ENCODE measurements around the gene ATP1A3.
"Not testable (repeated sequence)": the region's sequence is repeated elsewhere in the genome, so short reads cannot be mapped to it uniquely, and the experiment has no call there.

The ATP1A3 gene

GRCh38 chr19:41993612-41994483 lies at the start of gene ATP1A3:
TSS of gene ATP1A3 (minus strand) at chr19:41994230. CDS start at chr19:41994076, 154 bp downstream.
- peak; percentile 11 for DNase-seq (ENCODE audit: low read depth)

- no peak for DNase-seq (ENCODE audit: low read depth)
These were observed 48.6 kb upstream of the ATP1A3 start for GRCh38 chr19:42042455-42043170.

GRCh38 chr19:42040491-42040890 lies 46.5 kb upstream of the ATP1A3 start:
- DNase-seq (ENCODE audit: low read depth), result not testable (repeated sequence)

- DNase-seq (ENCODE audit: low read depth), result no peak
These were observed 46.0 kb upstream of the ATP1A3 start for GRCh38 chr19:42040031-42040430.

GRCh38 chr19:42038666-42039065 lies 44.6 kb upstream of the ATP1A3 start:
- no peak for DNase-seq (ENCODE audit: low read depth)

- no peak for DNase-seq (ENCODE audit: low read depth)
These were observed 43.6 kb upstream of the ATP1A3 start for GRCh38 chr19:42037649-42038048.

- DNase-seq (ENCODE audit: low read depth), result peak; percentile 42
These were observed 40.8 kb upstream of the ATP1A3 start for GRCh38 chr19:42034640-42035391.

GRCh38 chr19:42033413-42033812 lies 39.4 kb upstream of the ATP1A3 start:
- no peak for DNase-seq (ENCODE audit: low read depth)

- DNase-seq (ENCODE audit: low read depth), result no peak
These were observed 38.4 kb upstream of the ATP1A3 start for GRCh38 chr19:42032431-42032830.

- DNase-seq (ENCODE audit: low read depth), result no peak
These were observed 36.8 kb upstream of the ATP1A3 start for GRCh38 chr19:42030645-42031440.

GRCh38 chr19:42028304-42029216 lies 34.5 kb upstream of the ATP1A3 start:
- no peak for DNase-seq (ENCODE audit: low read depth)

GRCh38 chr19:42024622-42025111 lies 30.6 kb upstream of the ATP1A3 start:
- peak; percentile 42 for DNase-seq (ENCODE audit: low read depth)

- DNase-seq (ENCODE audit: low read depth), result no peak
These were observed 29.9 kb upstream of the ATP1A3 start for GRCh38 chr19:42023943-42024260.

- DNase-seq (ENCODE audit: low read depth), result no peak
These were observed 29.3 kb upstream of the ATP1A3 start for GRCh38 chr19:42023121-42023942.

GRCh38 chr19:42022616-42023015 lies 28.6 kb upstream of the ATP1A3 start:
- DNase-seq (ENCODE audit: low read depth), result no peak

- no peak for DNase-seq (ENCODE audit: low read depth)
These were observed 27.2 kb upstream of the ATP1A3 start for GRCh38 chr19:42021185-42021584.

GRCh38 chr19:42018503-42019193 lies 24.6 kb upstream of the ATP1A3 start:
- DNase-seq (ENCODE audit: low read depth), result no peak

- no peak for DNase-seq (ENCODE audit: low read depth)
These were observed 23.0 kb upstream of the ATP1A3 start for GRCh38 chr19:42017040-42017439.

- DNase-seq (ENCODE audit: low read depth), result not testable (repeated sequence)
These were observed 18.7 kb upstream of the ATP1A3 start for GRCh38 chr19:42012747-42013146.
